Measurements from ENCODE around the gene PCNX2.
A peak's percentile ranks its signal among the peaks of the same experiment; 100 is the strongest.

GRCh38 chr1:233304489-233305102 lies 9.1 kb upstream of the PCNX2 start:
- TF ChIP-seq CTCF (IDR thresholded peaks at IDR 0.05) (peak; percentile 46 to 83 (median 70)), POLR2A (IDR thresholded peaks at IDR 0.05) (no peak)

Measured in heart left ventricle (tissue), 13 donors.